Naive thymus-derived CD4-positive, alpha-beta T cell (primary cell): ENCODE data around the gene LTC4S. TPM values are rescaled to one million over a fixed set of nuclear protein-coding genes. Genes with fewer than 3 reads are reported as not detected.
"Not testable (repeated sequence)": the region's sequence is repeated elsewhere in the genome, so short reads cannot be mapped to it uniquely, and the experiment has no call there.

ENCODE experiments used
- ATAC-seq: fragments of 150-1000 bp; cut with Tn5 transposase; 2 replicates; pipeline ENCODE4 v1.10.0; 2021; ENCODE audit warnings: mild to moderate bottlenecking, moderate library complexity
- CTCF ChIA-PET: fragments of 350-600 bp; sonication (Branson Sonifier 250); formaldehyde crosslinking; loops from one replicate; lab custom pipeline; 2021; ENCODE audit warnings: antibody characterized with exemption; lab: Charles Lee
- POLR2A ChIA-PET: fragments of 350-600 bp; sonication (Branson Sonifier 250); formaldehyde crosslinking; loops from one replicate; lab custom pipeline; 2021; ENCODE audit warnings: antibody characterized with exemption, inconsistent platforms; lab: Charles Lee
- DNase-seq, 9 donors: peaks; one replicate each; pipeline versions ENCODE4 v3.0.0 to v3.0.0-alpha.2; 2020 to 2022; ENCODE audit warnings: mixed read lengths in 1 of 9
- H3K27ac ChIP-seq: one replicate; pipeline ENCODE4 v1.7.0; 2013; ENCODE audit warnings: mild to moderate bottlenecking, low read depth, low read length, moderate library complexity
- H3K27me3 ChIP-seq, 2 donors: one replicate each; pipeline ENCODE4 v1.7.0; 2013; ENCODE audit warnings: low read length in 2 of 2, mild to moderate bottlenecking in 2 of 2, moderate library complexity in 2 of 2; ENCODE audit not compliant: control insufficient read depth in 2 of 2, insufficient read depth in 2 of 2
- H3K36me3 ChIP-seq, 3 experiments: 1 replicate in 2 of 3; 2 replicates in 1 of 3; pipeline ENCODE4 v1.7.0; 2013; ENCODE audit warnings: low read length in 3 of 3, mild to moderate bottlenecking in 3 of 3, moderate library complexity in 1 of 3; ENCODE audit not compliant: insufficient read depth in 3 of 3, control insufficient read depth in 2 of 3
- H3K4me1 ChIP-seq, 2 donors: one replicate each; pipeline ENCODE4 v1.7.0; 2013; ENCODE audit warnings: low read length in 2 of 2, mild to moderate bottlenecking in 2 of 2, moderate library complexity in 1 of 2; ENCODE audit not compliant: control insufficient read depth in 2 of 2, insufficient read depth in 2 of 2
- H3K4me3 ChIP-seq: 2 replicates; pipeline ENCODE4 v1.7.0; 2013; ENCODE audit warnings: mild to moderate bottlenecking, low read length
- H3K9me3 ChIP-seq, 3 experiments: 1 replicate in 2 of 3; 2 replicates in 1 of 3; pipeline ENCODE4 v1.7.0; 2013; ENCODE audit warnings: low read length in 3 of 3; ENCODE audit not compliant: control insufficient read depth in 2 of 3
- H3K27ac Mint-ChIP-seq, 9 donors: one replicate each; pipeline ENCODE4 v1.8.0; 2020 to 2022; ENCODE audit warnings: mixed read lengths in 9 of 9, mild to moderate bottlenecking in 8 of 9, moderate library complexity in 5 of 9, inconsistent platforms in 2 of 9
- H3K27me3 Mint-ChIP-seq, 5 donors: one replicate each; pipeline ENCODE4 v1.8.0; 2021 to 2022; ENCODE audit warnings: mixed read lengths in 5 of 5, mild to moderate bottlenecking in 1 of 5
- H3K36me3 Mint-ChIP-seq, 5 donors: one replicate each; pipeline ENCODE4 v1.8.0; 2020 to 2022; ENCODE audit warnings: mixed read lengths in 5 of 5, mild to moderate bottlenecking in 3 of 5, inconsistent platforms in 1 of 5
- H3K4me1 Mint-ChIP-seq, 7 donors: one replicate each; pipeline ENCODE4 v1.8.0; 2020 to 2022; ENCODE audit warnings: mixed read lengths in 7 of 7, mild to moderate bottlenecking in 3 of 7, inconsistent platforms in 1 of 7
- H3K4me3 Mint-ChIP-seq, 10 donors: one replicate each; pipeline ENCODE4 v1.8.0; 2020 to 2022; ENCODE audit warnings: mild to moderate bottlenecking in 10 of 10, mixed read lengths in 10 of 10, moderate library complexity in 6 of 10, inconsistent platforms in 2 of 10
- H3K9me3 Mint-ChIP-seq, 11 donors: one replicate each; pipeline ENCODE4 v1.8.0; 2020 to 2022; ENCODE audit warnings: mixed read lengths in 11 of 11, mild to moderate bottlenecking in 4 of 11, inconsistent platforms in 1 of 11, moderate library complexity in 1 of 11
- intact Hi-C, 2 donors: fragments of 100-400 bp; cut with micrococcal nuclease; formaldehyde crosslinking; loops; one replicate each; pipeline ENCODE4 v1.15.1; 2023
- polyA plus RNA-seq, 2 donors: library from polyadenylated mRNA; unstranded; fragments of 300-500 nt; fragmentation: Illumina TruSeq; gene quantifications; one replicate each; pipeline ENCODE4 v1.2.3, GENCODE V29; 2021
- total RNA-seq, 6 experiments: library from RNA in 5 of 6; stranded (reverse) in 5 of 6; gene quantifications; 1 replicate in 5 of 6; 2 replicates in 1 of 6; pipeline ENCODE4 v1.2.3 and lab custom pipeline; 2021 to 2026

Gene LTC4S
- total and polyA plus RNA-seq, 7 experiments from 2014 or later, result 0.97 to 8.1 (median 4.9) TPM

DNA sequence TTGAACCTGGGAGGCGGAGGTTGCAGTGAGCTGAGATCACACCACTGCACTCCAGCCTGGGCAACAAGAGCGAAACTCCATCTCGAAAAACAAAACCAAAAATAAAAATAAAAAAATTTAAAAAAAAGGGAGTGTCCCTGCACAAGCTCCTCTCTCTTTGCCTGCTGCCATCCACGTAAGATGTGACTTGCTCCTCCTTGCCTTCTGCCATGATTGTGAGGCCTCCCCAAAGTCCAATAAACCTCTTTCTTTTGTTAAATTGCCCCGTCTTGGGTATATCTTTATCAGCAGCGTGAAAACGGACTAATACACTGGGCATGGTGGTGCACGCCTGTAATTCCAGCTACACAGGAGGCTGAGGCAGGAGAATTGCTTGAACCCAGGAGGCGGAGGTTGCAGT lies 4.5 kb upstream of the LTC4S start:
- H3K4me3 ChIP-seq, H3K9me3 Mint-ChIP-seq, H3K4me3 Mint-ChIP-seq, DNase-seq, H3K36me3 ChIP-seq, H3K27ac ChIP-seq, H3K27ac Mint-ChIP-seq, H3K27me3 Mint-ChIP-seq, H3K4me1 ChIP-seq, H3K9me3 ChIP-seq, CTCF ChIA-PET, H3K36me3 Mint-ChIP-seq, ATAC-seq, H3K27me3 ChIP-seq, intact Hi-C loops: not testable (repeated sequence)
- POLR2A ChIA-PET, result interaction anchor here (0.7 kb wide), 1 partner anchor 52 kb away, joined by 5 read pairs; no protein-coding TSS in a partner anchor
- peaks cover 14 to 23% (median 17%) of the 10 kb centered on the region in 7 donors for H3K4me1 Mint-ChIP-seq

DNA sequence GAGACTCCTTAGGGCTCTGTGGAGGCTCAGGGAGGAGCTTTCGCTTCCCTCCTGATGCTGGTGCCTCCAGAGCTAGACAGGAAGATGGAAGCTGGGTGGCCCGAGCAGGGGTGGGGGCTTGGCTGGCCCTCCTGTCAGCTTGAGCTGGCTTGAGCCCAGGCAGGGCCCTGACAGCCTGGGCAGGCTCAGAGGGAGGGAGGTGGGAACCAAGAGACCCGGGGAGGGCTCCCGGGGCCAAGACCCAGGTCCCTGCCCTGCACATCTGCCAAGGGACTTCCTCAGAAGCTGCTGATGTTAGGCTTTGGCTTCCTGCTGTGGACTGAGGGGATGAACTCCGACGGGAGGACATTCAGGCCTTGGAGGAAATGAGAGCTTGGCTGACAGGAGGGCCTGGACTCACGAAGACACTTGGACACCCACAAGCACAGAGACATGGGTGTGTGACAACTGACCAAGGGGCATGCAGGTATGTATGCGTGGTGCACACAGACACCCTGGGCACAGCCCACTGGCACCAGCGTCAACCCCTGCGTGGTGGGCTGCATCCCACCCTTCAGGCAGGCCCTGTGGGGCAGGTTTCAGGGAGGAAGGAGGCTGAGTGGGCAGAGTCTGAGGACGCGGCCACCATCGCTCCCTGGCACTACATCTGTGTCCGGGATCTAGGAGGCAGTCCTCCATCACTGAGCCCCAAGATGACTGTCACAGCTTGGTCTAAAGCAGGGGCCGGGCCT lies 1.7 kb upstream of the LTC4S start:
- Mint-ChIP-seq H3K9me3 (peaks cover 0 to 6% (median 0%) of the 10 kb centered on the region in 11 donors), H3K27ac (peak overlapping the region in 6 of 9 donors; percentile 43 to 86 (median 64)), H3K27me3 (no peaks in the 10 kb centered on the region), H3K36me3 (peaks cover 0 to 3% (median 0%) of the 10 kb centered on the region in 5 donors), H3K4me3 (peak overlapping the region in 3 of 10 donors; percentile 14 to 40 (median 38)), H3K4me1 (peaks cover 19 to 33% (median 27%) of the 10 kb centered on the region in 7 donors)
- no peak overlapping the region for H3K4me3 ChIP-seq
- ChIA-PET CTCF (interaction anchor here (0.5 to 0.6 kb wide), 2 partner anchors 131 to 524 kb away, joined by 3 to 5 read pairs; no protein-coding TSS in a partner anchor), POLR2A (interaction anchor here (0.6 to 1.2 kb wide), 3 partner anchors 30 to 1464 kb away, joined by 3 to 4 read pairs (median 4); partner anchors contain the start of gene HNRNPH1)
- no peaks in the 10 kb centered on the region for H3K9me3 ChIP-seq
- intact Hi-C loops, result no loop called here
- ATAC-seq (no peak), DNase-seq (no peak)
- H3K27ac ChIP-seq, result no peak overlapping the region
- H3K36me3 ChIP-seq, result no peaks in the 10 kb centered on the region
- peaks cover 24 to 28% of the 10 kb centered on the region in 2 donors for H3K4me1 ChIP-seq
- no peaks in the 10 kb centered on the region for H3K27me3 ChIP-seq

DNA sequence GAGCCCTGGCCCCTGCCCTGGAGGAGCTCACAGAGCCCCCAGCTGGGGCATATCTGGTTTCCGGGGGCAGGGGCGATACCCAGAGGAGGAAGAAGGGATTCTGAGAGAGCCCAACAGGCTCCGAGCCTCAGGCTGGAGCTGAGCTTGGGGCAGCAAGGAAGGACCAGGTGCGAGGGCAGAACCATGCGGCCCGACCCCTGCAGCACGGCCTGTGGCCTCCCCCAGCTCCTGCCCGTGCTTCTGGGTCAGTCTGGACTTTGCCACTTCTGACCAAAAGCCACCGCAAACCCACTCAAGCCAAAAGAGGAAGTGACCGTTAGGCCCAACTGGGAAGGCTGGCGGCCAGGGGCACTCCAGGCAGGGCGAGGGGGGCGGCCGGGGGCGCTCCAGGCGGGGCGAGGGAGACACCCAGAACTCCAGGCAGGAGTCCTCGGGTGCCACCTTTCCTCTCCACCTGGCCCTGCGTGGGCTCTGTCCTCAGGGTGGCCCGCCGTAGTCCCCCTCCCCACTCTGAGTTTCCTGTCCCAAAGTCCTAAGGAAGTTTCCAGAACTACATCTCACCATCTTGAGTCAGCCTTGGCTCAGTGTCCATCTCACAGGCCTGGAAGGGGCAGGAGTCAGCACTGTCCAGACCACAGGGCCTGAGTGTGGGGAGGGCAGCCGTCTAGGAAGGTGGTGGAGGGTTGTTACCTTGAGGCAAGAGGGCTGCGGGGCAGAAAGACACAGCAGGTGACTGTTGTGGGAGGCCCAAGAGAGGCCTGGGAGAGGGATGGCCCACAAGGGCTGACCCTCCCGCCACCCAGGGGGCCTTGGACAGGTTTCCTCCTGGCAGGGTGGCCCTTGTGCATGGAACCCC lies 946 bp upstream of the LTC4S start:
- CTCF ChIA-PET, result interaction anchor here (0.5 to 1.7 kb wide), 4 partner anchors 10 to 523 kb away, joined by 3 to 5 read pairs (median 4); partner anchors contain the start of gene MAML1
- Mint-ChIP-seq H3K4me1 (peaks cover 20 to 33% (median 27%) of the 10 kb centered on the region in 7 donors), H3K4me3 (peak overlapping the region in 9 of 10 donors; percentile 43 to 79 (median 61)), H3K27me3 (no peaks in the 10 kb centered on the region), H3K36me3 (peaks cover 0 to 4% (median 0%) of the 10 kb centered on the region in 5 donors), H3K27ac (peak overlapping the region in 6 of 9 donors; percentile 75 to 86 (median 82)), H3K9me3 (peaks cover 0 to 6% (median 0%) of the 10 kb centered on the region in 11 donors)
- POLR2A ChIA-PET, result interaction anchor here (1.0 to 2.3 kb wide), 6 partner anchors 29 to 169 kb away, joined by 3 to 8 read pairs (median 5); partner anchors contain the start of genes HNRNPH1, MAML1 and MRNIP
- ATAC-seq (no peak), DNase-seq (no peak)
- no peaks in the 10 kb centered on the region for H3K36me3 ChIP-seq
- no peaks in the 10 kb centered on the region for H3K27me3 ChIP-seq
- H3K4me1 ChIP-seq, result peaks cover 24 to 28% of the 10 kb centered on the region in 2 donors
- intact Hi-C loops, result no loop called here
- no peak overlapping the region for H3K4me3 ChIP-seq
- H3K27ac ChIP-seq, result peak overlapping the region; percentile 45
- H3K9me3 ChIP-seq, result no peaks in the 10 kb centered on the region

GRCh38 chr5:179794171-179794570 lies 385 bp downstream of the LTC4S start:
- no peak for DNase-seq
- POLR2A ChIA-PET, result interaction anchor here (0.6 to 2.3 kb wide), 11 partner anchors 9 to 171 kb away, joined by 3 to 8 read pairs (median 5); partner anchors contain the start of genes HNRNPH1, MAML1 and MRNIP
- CTCF ChIA-PET, result interaction anchor here (0.6 to 4.3 kb wide), 4 partner anchors 11 to 773 kb away, joined by 3 to 36 read pairs (median 4); partner anchors contain the start of gene MAML1
- peaks cover 20 to 33% (median 27%) of the 10 kb centered on the region in 7 donors for H3K4me1 Mint-ChIP-seq
- Histone ChIP-seq H3K27me3 (no peaks in the 10 kb centered on the region), H3K27ac (peak overlapping the region; percentile 45), H3K4me3 (peak overlapping the region; percentile 25), H3K4me1 (peaks cover 24 to 28% of the 10 kb centered on the region in 2 donors), H3K9me3 (no peaks in the 10 kb centered on the region), H3K36me3 (peaks cover 0 to 12% (median 0%) of the 10 kb centered on the region in 3 experiments)
- H3K9me3 Mint-ChIP-seq, result peaks cover 0 to 6% (median 0%) of the 10 kb centered on the region in 11 donors
- no peak for ATAC-seq
- peak overlapping the region; percentile 32 to 83 (median 62) for H3K4me3 Mint-ChIP-seq
- no peaks in the 10 kb centered on the region for H3K27me3 Mint-ChIP-seq
- H3K36me3 Mint-ChIP-seq, result peaks cover 0 to 5% (median under 1%) of the 10 kb centered on the region in 5 donors
- intact Hi-C loops, result no loop called here
- H3K27ac Mint-ChIP-seq, result peak overlapping the region in 7 of 9 donors; percentile 65 to 91 (median 81)

- Histone ChIP-seq H3K27me3 (no peaks in the 10 kb centered on the region), H3K4me1 (peaks cover 24 to 28% of the 10 kb centered on the region in 2 donors), H3K9me3 (no peaks in the 10 kb centered on the region), H3K36me3 (peaks cover 0 to 16% (median 0%) of the 10 kb centered on the region in 3 experiments), H3K4me3 (peak overlapping the region; percentile 48), H3K27ac (peak overlapping the region; percentile 68)
- H3K4me3 Mint-ChIP-seq, result peak overlapping the region; percentile 32 to 83 (median 62)
- ATAC-seq (no peak), DNase-seq (no peak)
- H3K4me1 Mint-ChIP-seq, result peaks cover 20 to 33% (median 28%) of the 10 kb centered on the region in 7 donors
- H3K9me3 Mint-ChIP-seq, result peaks cover 0 to 6% (median 0%) of the 10 kb centered on the region in 11 donors
- H3K27me3 Mint-ChIP-seq, result no peaks in the 10 kb centered on the region
- H3K36me3 Mint-ChIP-seq, result peaks cover 0 to 7% (median 3%) of the 10 kb centered on the region in 5 donors
- peak overlapping the region in 5 of 9 donors; percentile 22 to 86 (median 76) for H3K27ac Mint-ChIP-seq
- CTCF ChIA-PET, result interaction anchor here (1.6 to 4.3 kb wide), 3 partner anchors 12 to 67 kb away, joined by 3 to 36 read pairs (median 5); no protein-coding TSS in a partner anchor
- POLR2A ChIA-PET, result interaction anchor here (0.7 to 2.3 kb wide), 9 partner anchors 8 to 235 kb away, joined by 3 to 8 read pairs (median 4); partner anchors contain the start of genes HNRNPH1, MAML1 and SQSTM1
- intact Hi-C loops, result no loop called here
These were observed 789 bp downstream of the LTC4S start for GRCh38 chr5:179794575-179794974.
